ES-I3 (cell line): ENCODE measurements around the gene DPT.
"Not testable (repeated sequence)": the region's sequence is repeated elsewhere in the genome, so short reads cannot be mapped to it uniquely, and the experiment has no call there.

Source experiments
- H3K36me3 ChIP-seq: 2 replicates; pipeline ENCODE4 v1.6.1; 2013; ENCODE audit warnings: mild to moderate bottlenecking, low read length, control low read depth, moderate library complexity; ENCODE audit not compliant: insufficient read depth
- H3K4me1 ChIP-seq: 2 replicates; pipeline ENCODE4 v1.6.1; 2013; ENCODE audit warnings: mild to moderate bottlenecking, control low read depth, low read length; ENCODE audit not compliant: insufficient read depth
- H3K9ac ChIP-seq: 2 replicates; pipeline ENCODE4 v1.6.1; 2013; ENCODE audit warnings: low read depth, mild to moderate bottlenecking, low read length, moderate library complexity
- H3K9me3 ChIP-seq: 2 replicates; pipeline ENCODE4 v1.6.1; 2013; ENCODE audit warnings: mild to moderate bottlenecking, low read length, moderate library complexity; ENCODE audit not compliant: control insufficient read depth, insufficient read depth

DPT gene

DNA sequence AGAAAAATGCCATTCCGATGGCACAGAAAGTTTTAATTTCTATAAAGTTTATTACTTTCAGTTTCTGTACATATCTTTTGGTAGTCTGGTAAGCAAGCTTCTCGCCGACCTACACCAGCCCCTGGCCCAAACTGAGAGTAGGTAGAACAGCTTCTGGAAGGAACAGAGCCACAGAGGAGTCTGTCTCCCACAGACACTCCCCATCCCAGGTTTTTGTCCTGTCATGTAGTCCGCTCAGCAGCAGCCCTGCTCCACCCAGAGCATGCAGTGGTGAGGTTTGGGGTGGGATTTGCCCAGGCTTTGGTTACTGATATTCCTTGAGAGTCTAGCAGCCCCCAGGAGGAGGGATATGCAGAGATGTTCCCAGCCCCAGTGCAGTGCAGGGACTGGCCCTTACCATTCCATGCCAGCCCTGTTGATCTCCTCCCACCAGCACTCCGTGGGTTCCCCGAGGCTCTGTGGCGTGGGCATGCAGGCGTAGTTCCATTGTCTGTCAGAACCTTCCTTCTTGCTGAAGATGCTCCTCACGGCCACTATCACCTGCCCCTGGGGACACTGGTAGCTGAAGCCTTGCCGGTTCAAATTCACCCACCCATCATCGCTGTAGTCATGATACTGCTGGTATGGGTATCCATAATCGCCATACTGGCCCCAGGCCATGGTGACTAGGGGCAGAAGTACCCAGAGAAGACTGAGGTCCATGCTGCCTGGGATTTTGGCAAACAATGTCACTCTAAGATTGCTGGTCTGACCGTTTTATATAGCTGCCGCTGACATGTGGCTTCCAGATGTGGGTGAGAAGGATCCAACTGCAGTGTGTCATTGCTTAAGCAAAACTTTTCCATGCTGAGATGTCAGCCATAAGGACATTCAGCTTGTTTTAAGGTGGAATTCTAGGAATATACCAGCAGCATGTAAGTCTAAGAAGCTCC is at the start of gene DPT:
Gene DPT (minus strand): TSS at position 734 of the 932 bp plus-strand sequence. CDS start 32 bp downstream, at position 702.
- no peaks in the 10 kb centered on the region for H3K9me3 ChIP-seq
- no peak within 1 kb of the TSS for H3K9ac ChIP-seq
- no peaks in the 10 kb centered on the region for H3K4me1 ChIP-seq
- H3K36me3 ChIP-seq = no peaks in the 10 kb centered on the region

DNA sequence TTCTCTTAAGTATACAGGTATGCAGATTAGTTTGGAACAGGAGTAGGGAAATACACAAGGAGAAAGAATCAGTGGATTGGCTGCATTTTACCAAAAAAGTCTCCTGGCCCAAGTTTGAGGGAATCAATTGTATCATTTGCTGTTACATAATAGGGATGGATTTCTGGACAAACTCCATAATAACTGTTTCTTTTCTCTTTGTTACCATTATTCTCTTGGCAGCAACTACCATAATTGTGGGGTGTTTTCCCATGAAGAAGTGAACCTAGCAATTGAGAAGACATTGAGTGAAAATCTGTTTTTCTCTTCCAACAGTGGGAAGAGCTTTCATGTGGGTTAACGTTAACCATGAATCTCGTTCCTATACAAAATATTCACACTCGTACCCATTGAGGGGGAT is 46.4 kb upstream of the DPT start:
- Histone ChIP-seq H3K9ac (no peak overlapping the region), H3K4me1 (no peaks in the 10 kb centered on the region), H3K36me3 (no peaks in the 10 kb centered on the region), H3K9me3 (no peaks in the 10 kb centered on the region)

DNA sequence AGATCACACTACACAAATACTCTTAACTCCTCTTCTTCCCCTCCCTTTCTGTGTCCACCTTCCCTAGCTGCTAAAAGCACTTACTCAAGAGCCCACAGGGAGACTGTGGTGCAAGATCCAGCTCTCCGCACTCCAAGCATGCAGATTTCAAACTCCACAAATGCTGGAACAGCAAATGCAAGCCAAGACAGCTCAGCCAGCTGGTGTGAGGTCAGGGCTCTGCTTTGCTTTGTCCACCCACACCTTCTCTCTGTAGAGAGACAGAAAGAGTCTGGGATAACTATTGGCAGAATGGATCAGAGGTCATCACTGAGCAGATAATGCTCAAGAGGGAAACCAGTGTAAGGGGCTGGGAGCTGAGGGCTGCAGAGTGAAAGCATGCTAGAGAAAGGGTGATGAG is 45.2 kb upstream of the DPT start:
- Histone ChIP-seq H3K4me1 (no peaks in the 10 kb centered on the region), H3K36me3 (no peaks in the 10 kb centered on the region), H3K9ac (no peak overlapping the region), H3K9me3 (no peaks in the 10 kb centered on the region)

DNA sequence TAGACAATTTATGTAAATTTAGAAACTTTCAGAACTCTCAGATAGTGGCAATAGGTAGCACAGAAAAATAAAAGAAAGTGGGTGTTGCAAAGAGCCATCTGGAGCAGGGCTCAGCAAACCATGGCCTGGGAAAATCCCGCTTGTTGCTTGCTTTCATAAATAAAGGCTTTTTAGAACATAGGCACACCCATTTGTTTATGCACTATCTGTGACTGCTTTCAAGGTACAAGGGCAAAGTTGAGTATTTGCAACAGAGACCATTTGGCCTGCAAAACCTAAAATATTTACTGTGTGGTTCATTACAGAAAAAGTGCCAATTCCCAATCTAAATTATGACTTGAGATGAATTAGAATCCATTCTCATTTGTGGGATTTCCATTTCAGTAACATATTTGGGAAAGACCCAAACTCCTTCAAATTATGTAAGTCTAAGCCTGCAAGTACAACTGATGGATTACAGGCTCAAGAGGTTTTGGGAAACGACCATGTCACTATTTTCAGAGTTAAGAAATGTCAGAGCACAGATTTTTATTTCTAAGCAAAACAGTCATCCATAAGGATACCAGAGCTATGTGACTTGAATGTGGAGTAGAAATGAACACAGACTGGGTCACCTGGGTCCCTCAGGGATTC is 43.5 kb upstream of the DPT start:
- Histone ChIP-seq H3K9ac (no peak overlapping the region), H3K9me3 (no peaks in the 10 kb centered on the region), H3K36me3 (no peaks in the 10 kb centered on the region), H3K4me1 (no peaks in the 10 kb centered on the region)

DNA sequence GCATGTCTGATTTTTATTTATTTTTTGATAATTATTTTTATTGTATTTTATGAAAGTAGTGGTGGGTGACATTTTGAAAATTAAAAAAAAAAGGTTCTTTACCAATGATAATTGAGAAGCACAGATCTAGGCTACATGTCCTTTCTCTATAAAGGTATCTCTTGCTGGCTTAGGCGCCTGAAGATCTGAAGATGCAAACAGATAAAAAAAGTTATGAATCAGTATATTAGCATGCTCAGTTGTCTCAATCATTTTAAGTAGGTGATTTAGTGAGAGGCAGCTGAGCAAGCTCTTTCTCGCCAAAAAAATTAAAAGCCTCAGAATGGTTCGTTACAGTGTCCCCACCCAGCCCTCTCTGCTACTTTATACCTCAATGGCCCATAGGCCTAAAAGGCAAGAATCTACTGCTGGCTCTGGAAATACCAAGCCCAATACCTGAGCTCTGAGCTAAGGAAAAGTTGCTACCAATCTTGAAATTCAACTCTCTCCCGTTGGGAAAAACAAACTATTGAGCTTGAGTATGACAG is 42.2 kb upstream of the DPT start:
- Histone ChIP-seq H3K9ac (no peak overlapping the region), H3K36me3 (no peaks in the 10 kb centered on the region), H3K9me3 (no peaks in the 10 kb centered on the region), H3K4me1 (no peaks in the 10 kb centered on the region)

DNA sequence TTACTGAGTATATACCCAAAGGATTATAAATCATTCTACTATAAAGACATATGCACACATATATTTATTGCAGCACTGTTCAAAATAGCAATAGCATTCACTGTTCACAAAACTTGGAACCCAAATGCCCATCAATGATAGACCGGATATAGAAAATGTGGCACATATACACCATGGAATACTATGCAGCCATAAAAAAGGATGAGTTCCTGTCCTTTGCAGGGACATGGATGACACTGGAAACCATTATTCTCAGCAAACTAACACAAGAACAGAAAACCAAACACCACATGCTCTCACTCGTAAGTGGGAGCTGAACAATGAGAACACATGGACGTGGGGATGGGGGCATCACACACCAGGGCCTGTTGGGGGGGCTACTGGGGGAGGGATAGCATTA is 40.9 kb upstream of the DPT start:
- not testable (repeated sequence) for H3K36me3 ChIP-seq, H3K4me1 ChIP-seq, H3K9me3 ChIP-seq, H3K9ac ChIP-seq

DNA sequence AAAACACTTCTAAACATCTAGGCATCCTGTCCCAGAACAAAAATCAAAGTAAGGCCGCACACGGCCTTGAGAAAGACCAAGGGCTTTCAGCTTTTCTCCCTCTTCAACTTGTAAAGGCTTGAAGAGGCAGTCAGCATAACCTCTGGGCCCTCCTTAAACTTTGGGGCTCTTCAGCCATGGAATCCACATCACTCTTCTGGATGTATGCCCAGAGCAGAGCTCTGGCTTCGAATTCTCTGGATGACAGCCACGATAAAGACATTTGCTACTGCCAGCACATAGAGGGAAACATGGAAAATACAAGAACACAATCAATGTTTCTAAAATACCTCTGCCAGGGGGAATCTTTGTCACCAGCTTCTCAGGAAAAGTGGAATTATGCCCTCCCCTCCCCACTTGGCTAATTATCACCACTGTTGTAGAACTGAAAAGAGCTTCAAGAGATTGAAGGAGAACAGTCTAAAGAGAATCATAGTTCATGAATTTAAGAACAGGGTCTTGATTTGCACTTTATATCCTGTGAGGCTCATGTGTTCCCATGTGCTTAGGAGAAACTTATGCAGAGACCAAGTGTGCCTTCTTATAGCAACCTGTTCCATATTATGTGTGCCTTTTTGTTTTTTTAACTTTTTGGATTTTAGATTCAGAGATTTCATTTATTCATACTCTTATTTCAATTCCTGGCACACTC is 39.0 kb upstream of the DPT start:
- no peaks in the 10 kb centered on the region for H3K36me3 ChIP-seq
- H3K9me3 ChIP-seq = no peaks in the 10 kb centered on the region
- no peaks in the 10 kb centered on the region for H3K4me1 ChIP-seq
- no peak overlapping the region for H3K9ac ChIP-seq

DNA sequence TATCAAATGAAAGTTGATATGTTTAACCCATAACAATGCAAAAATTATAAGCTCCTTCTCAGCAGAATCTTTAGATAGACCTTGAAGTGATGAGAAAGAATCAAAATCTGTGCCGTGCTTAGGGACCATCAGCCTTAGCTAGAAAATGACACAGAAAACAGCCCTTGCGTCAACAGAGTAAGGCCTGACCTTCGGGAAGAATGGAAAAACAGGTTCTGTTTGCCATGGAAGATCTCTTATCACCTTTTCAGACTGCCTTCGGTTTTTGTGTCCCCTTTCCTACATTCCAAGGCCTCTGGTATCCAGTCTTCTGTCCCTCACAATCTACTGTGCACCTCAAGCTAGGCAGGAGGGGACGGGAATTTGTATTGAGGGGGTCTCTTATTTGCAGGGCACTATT is 37.6 kb upstream of the DPT start:
- no peaks in the 10 kb centered on the region for H3K36me3 ChIP-seq
- no peaks in the 10 kb centered on the region for H3K9me3 ChIP-seq
- H3K4me1 ChIP-seq = no peaks in the 10 kb centered on the region
- no peak overlapping the region for H3K9ac ChIP-seq

DNA sequence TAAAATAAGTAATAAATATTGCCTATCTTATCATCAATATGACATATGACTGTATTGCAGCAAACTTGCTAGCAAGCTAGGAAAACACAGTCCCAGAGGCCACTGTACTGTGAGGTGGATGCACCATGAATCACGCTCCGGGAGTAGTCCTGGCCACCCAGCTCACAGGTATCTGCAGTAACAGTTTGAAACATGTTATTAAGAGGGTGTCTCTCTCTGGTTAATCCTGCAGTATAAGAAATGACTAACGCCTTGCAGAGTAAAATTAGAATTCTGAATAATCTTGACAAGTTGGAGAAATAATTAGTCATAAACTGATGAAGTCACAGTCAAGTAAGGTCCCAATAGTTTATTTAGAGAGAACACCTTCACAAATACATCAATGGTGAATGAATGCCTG is 34.0 kb upstream of the DPT start:
- Histone ChIP-seq H3K9me3 (no peaks in the 10 kb centered on the region), H3K36me3 (no peaks in the 10 kb centered on the region), H3K4me1 (no peaks in the 10 kb centered on the region), H3K9ac (no peak overlapping the region)

DNA sequence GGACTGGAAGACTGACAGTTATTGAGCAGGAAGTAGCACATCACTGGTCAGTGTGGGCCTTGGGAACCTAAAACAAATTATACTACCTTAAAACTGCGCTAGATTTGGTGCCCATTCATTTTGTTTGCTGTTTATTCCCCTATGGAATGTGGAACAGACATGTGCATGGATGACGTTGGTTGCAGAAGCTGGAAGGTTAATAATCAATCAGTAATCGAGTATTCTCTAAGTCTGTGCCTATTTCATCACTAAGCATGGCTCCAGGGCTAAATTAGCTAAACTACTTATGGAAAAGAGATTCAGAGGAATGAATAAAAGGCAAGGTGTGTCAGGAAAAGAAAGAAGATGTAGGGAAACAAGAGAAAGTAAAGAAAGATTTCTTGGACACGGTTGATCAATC is 33.5 kb upstream of the DPT start:
- H3K4me1 ChIP-seq = no peaks in the 10 kb centered on the region
- no peak overlapping the region for H3K9ac ChIP-seq

DNA sequence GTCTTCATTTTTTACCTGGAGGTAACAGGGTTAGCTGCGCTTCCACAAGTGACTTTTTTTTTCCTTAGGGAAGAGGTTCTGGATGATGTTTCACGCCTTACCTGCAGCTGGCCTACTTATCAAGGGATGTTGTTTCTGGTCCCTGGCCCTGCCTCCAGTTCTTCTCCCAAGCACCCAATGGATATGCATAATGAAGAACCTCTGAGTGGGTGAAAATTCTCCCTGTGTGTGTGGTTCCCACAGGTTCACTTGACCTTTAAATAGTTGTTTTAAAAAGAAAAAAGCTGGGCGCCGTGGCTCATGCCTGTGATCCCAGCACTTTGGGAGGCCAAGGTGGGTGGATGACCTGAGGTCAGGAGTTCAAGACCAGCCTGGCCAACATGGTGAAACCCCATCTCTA is 31.8 kb upstream of the DPT start:
- H3K9ac ChIP-seq = no peak overlapping the region
- H3K36me3 ChIP-seq = no peaks in the 10 kb centered on the region
- H3K4me1 ChIP-seq = no peaks in the 10 kb centered on the region
- no peaks in the 10 kb centered on the region for H3K9me3 ChIP-seq

More for the DNA sequence above, 33.5 kb upstream of the DPT start:
- H3K36me3 ChIP-seq = no peaks in the 10 kb centered on the region
- no peaks in the 10 kb centered on the region for H3K9me3 ChIP-seq

DNA sequence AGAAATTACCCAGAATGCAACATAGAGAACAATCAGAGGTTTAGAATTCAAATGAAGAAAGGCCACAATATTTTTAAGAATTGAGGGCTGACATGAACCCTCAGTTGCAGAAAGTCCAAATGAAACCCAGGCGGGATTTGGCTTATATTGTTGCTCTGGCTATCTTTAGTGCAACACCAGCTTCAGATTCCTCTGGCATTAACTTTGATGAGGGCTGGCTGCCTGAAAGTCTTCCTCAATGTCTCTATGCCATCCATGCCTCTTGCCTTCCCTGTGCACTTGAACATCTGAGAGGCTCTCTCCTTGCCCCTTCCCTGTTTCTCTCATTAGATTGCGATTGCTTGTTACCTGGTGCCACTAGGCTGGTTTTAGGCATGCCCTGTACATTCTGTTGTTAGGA is 31.2 kb upstream of the DPT start:
- Histone ChIP-seq H3K36me3 (no peaks in the 10 kb centered on the region), H3K9ac (no peak overlapping the region), H3K9me3 (no peaks in the 10 kb centered on the region), H3K4me1 (no peaks in the 10 kb centered on the region)

DNA sequence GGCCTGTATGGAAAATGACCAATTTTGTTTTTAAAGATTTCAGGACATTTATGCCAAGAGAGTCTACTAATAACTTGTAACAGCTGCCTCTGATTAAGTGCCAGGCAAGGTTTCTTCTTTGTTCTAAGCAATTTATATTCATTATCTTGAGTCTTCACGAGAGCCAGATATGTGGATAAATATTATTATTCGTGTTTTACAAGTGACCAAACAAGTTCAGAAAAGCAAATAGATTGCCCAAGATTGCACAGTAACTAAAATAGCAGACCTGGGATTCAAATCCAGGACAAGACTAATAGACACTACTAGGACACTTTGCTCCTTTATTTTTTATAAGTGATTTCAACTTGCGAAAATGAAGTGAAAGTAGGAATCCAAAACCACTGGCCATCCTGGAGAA is 30.1 kb upstream of the DPT start:
- Histone ChIP-seq H3K4me1 (no peaks in the 10 kb centered on the region), H3K9me3 (no peaks in the 10 kb centered on the region), H3K9ac (no peak overlapping the region), H3K36me3 (no peaks in the 10 kb centered on the region)

DNA sequence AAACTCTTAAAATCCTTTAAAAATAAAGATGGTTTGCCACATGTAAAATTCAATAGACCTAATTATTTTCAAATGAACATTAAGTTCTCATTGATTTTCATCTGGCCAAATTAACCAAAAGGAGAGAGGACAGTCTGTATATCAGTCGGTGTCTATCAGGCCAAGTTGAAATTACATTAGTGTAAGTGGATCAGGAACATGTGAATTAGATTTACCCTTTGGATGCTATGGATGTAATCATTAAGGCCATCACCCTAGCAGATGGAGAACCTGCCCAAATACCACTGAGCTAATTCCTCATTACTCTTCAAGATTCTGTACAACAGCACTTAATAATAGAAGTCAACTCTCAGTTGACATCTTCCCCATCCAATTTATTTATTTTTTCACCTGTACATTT is 29.5 kb upstream of the DPT start:
- Histone ChIP-seq H3K4me1 (no peaks in the 10 kb centered on the region), H3K9ac (no peak overlapping the region), H3K36me3 (no peaks in the 10 kb centered on the region), H3K9me3 (no peaks in the 10 kb centered on the region)
